HepG2 (cell line): ENCODE results near the gene SLC35A3. TPM values are rescaled to one million over a fixed set of nuclear protein-coding genes. Genes with fewer than 3 reads are reported as not detected.

Experiments
- CREBL2 ChIP-seq: sonication (generic); formaldehyde crosslinking; IDR thresholded peaks from 2 replicates; pipeline ENCODE4 v1.8.1; 2023; ENCODE audit warnings: missing genetic modification reagents, mild to moderate bottlenecking, borderline replicate concordance
- CTCF ChIP-seq: sonication (generic); formaldehyde crosslinking; IDR thresholded peaks from 2 replicates; pipeline ENCODE4 v1.5.0; 2020; ENCODE audit warnings: mild to moderate bottlenecking, missing genetic modification reagents, moderate library complexity
- GABPB1 ChIP-seq: IDR thresholded peaks from 2 replicates; pipeline ENCODE4 v1.6.1; 2016; ENCODE audit warnings: mild to moderate bottlenecking, missing genetic modification reagents, moderate library complexity, missing compliant biosample characterization
- HDAC6 ChIP-seq: fragments of 200-600 bp; sonication (generic); IDR thresholded peaks from 2 replicates; pipeline ENCODE4 v1.7.0; 2017; ENCODE audit warnings: mild to moderate bottlenecking, antibody characterized with exemption, low read length, low read depth
- HNRNPK ChIP-seq: fragments of 200-400 bp; formaldehyde crosslinking; IDR thresholded peaks from 2 replicates; pipeline ENCODE4 v1.6.1; 2018; ENCODE audit warnings: low read length, low read depth, moderate library complexity, mild to moderate bottlenecking; ENCODE audit not compliant: poor library complexity, severe bottlenecking
- LBX2 ChIP-seq: sonication (generic); formaldehyde crosslinking; IDR thresholded peaks from 2 replicates; pipeline ENCODE4 v1.5.0; 2020; ENCODE audit warnings: missing genetic modification reagents, mild to moderate bottlenecking, borderline replicate concordance
- MAZ ChIP-seq, 2 experiments: sonication (generic) in 1 of 2; formaldehyde crosslinking in 1 of 2; IDR thresholded peaks; 2 replicates each; pipeline versions ENCODE4 v1.5.0 to v1.6.1; 2012 to 2020; ENCODE audit warnings: low read depth in 2 of 2, mild to moderate bottlenecking in 2 of 2, borderline replicate concordance in 1 of 2, improper control_type of control experiment in 1 of 2, low read length in 1 of 2, missing genetic modification reagents in 1 of 2, moderate library complexity in 1 of 2
- NCOR1 ChIP-seq: fragments of 200-600 bp; sonication (generic); IDR thresholded peaks from 2 replicates; pipeline ENCODE4 v1.7.0; 2017; ENCODE audit warnings: antibody characterized with exemption, low read length, borderline replicate concordance
- PAXIP1 ChIP-seq: sonication (generic); formaldehyde crosslinking; conservative IDR thresholded peaks from 2 replicates; pipeline ENCODE4 v1.4.0; 2020; ENCODE audit warnings: mild to moderate bottlenecking, missing genetic modification reagents, moderate library complexity
- PREB ChIP-seq: sonication (generic); formaldehyde crosslinking; IDR thresholded peaks from 2 replicates; pipeline ENCODE4 v1.4.0; 2020; ENCODE audit warnings: missing genetic modification reagents
- SIN3A ChIP-seq: IDR thresholded peaks from 2 replicates; pipeline ENCODE4 v1.6.1; 2011; ENCODE audit warnings: low read depth, mild to moderate bottlenecking, control low read depth, low read length, borderline replicate concordance
- SOX13 ChIP-seq, 3 experiments: fragments of 450-650 bp in 1 of 3; sonication (generic) in 1 of 3; formaldehyde crosslinking in 1 of 3; IDR thresholded peaks in 2 of 3; conservative IDR thresholded peaks in 1 of 3; 2 replicates each; pipeline versions ENCODE4 v1.5.0 to v1.6.1; 2016 to 2020; ENCODE audit warnings: antibody characterized with exemption in 1 of 3, mild to moderate bottlenecking in 1 of 3, missing compliant biosample characterization in 1 of 3, missing genetic modification reagents in 1 of 3, moderate library complexity in 1 of 3
- ZNF205 ChIP-seq: IDR thresholded peaks from 2 replicates; pipeline ENCODE4 v1.6.1; 2018; ENCODE audit warnings: missing biosample characterization, missing genetic modification reagents
- ZNF337 ChIP-seq: sonication (generic); formaldehyde crosslinking; IDR thresholded peaks from 2 replicates; pipeline ENCODE4 v1.5.1; 2020; ENCODE audit warnings: missing genetic modification reagents, low read depth, mild to moderate bottlenecking, borderline replicate concordance
- ZNF574 ChIP-seq: sonication (generic); formaldehyde crosslinking; IDR thresholded peaks from 2 replicates; pipeline ENCODE4 v1.4.0; 2020; ENCODE audit warnings: missing genetic modification reagents
- ZNF607 ChIP-seq: sonication (generic); formaldehyde crosslinking; IDR thresholded peaks from 2 replicates; pipeline ENCODE4 v1.5.1; 2020; ENCODE audit warnings: missing genetic modification reagents, mild to moderate bottlenecking, borderline replicate concordance
- polyA plus RNA-seq, 8 experiments: library from polyadenylated mRNA; depleted of rRNA in 3 of 8; stranded (reverse) in 7 of 8; unstranded in 1 of 8; fragments of >200 nt; fragmentation: Illumina TruSeq in 4 of 8; extraction: Trizol in 4 of 8; gene quantifications; 2 replicates each; pipeline versions ENCODE4 v1.2.1 to v1.2.3, GENCODE V29; 2011 to 2016; ENCODE audit warnings: low read depth in 4 of 8, missing spikeins in 1 of 8, mixed read lengths in 1 of 8; ENCODE audit not compliant: insufficient read depth in 1 of 8
- total RNA-seq, 5 experiments: library from RNA; depleted of rRNA; stranded (reverse); fragments of >200 nt; fragmentation: Illumina TruSeq; extraction: Trizol; gene quantifications; 2 replicates each; pipeline ENCODE4 v1.2.3, GENCODE V29; 2016; ENCODE audit warnings: low read depth in 1 of 5

The SLC35A3 gene
- total and polyA plus RNA-seq, 2 of the 13 experiments (the other 11 are each of a cell fraction or from before 2014, with no cell fraction given): 11.2 to 24.9 TPM

- no peak for TF ChIP-seq ZNF607 (CRISPR knock-in tag)
- TF ChIP-seq NCOR1: peak; percentile 27; the same call in 1 of the 2 replicates
- no peak for TF ChIP-seq SIN3A
- TF ChIP-seq LBX2 (CRISPR knock-in tag): no peak
- no peak for TF ChIP-seq ZNF574 (CRISPR knock-in tag)
- no peak for TF ChIP-seq ZNF337
- no peak for TF ChIP-seq PREB (CRISPR knock-in tag)
- no peak for TF ChIP-seq MAZ (IDR thresholded peaks at IDR 0.05; ENCODE audit: borderline replicate concordance, low read depth, low read length)
- TF ChIP-seq MAZ (CRISPR knock-in tag; IDR thresholded peaks at IDR 0.05; ENCODE audit: low read depth): no peak
- TF ChIP-seq CTCF (CRISPR knock-in tag): peak; percentile 46
- TF ChIP-seq HDAC6: no peak
- TF ChIP-seq CREBL2 (CRISPR knock-in tag): no peak
- no peak for TF ChIP-seq HNRNPK
- TF ChIP-seq PAXIP1 (CRISPR knock-in tag): peak; percentile 35; the same call in 1 of the 2 replicates
- peak; percentile 99 for TF ChIP-seq ZNF205 (CRISPR knock-in tag)
- TF ChIP-seq SOX13 (IDR thresholded peaks at IDR 0.05): no peak
- peak in 1 of 2 experiments; percentile 60; a peak in 2 of 4 replicates for TF ChIP-seq SOX13 (CRISPR knock-in tag; conservative IDR thresholded peaks at IDR 0.05 in 1 of 2, IDR thresholded peaks at IDR 0.05 in 1 of 2)
- TF ChIP-seq GABPB1 (CRISPR knock-in tag): no peak
Observed at GRCh38 chr1:99956755-99957154, 13.0 kb upstream of the SLC35A3 start (continued).
